WTC11 (cell line): ENCODE measurements around the gene CSKMT. TPM values are rescaled to one million over a fixed set of nuclear protein-coding genes. Genes with fewer than 3 reads are reported as not detected.
A peak's percentile ranks its signal among the peaks of the same experiment; 100 is the strongest.

ENCODE experiments used
- AFF4 ChIP-seq: sonication (generic); formaldehyde crosslinking; IDR thresholded peaks from 2 replicates; pipeline ENCODE4 v1.8.1; 2023; ENCODE audit warnings: mild to moderate bottlenecking, missing genetic modification reagents, borderline replicate concordance
- CDX4 ChIP-seq: fragments of 250-450 bp; sonication (Bioruptor Pico); IDR thresholded peaks from 2 replicates; pipeline ENCODE4 v1.9.0; 2021; ENCODE audit warnings: moderate library complexity, mild to moderate bottlenecking, inconsistent platforms, borderline replicate concordance
- CREB1 ChIP-seq: sonication (generic); formaldehyde crosslinking; IDR thresholded peaks from 2 replicates; pipeline ENCODE4 v1.8.0; 2023; ENCODE audit warnings: mild to moderate bottlenecking, missing genetic modification reagents
- CTCF ChIP-seq: fragments of 200-600 bp; IDR thresholded peaks from 2 replicates; pipeline ENCODE4 v1.8.0; 2022; ENCODE audit warnings: antibody characterized with exemption
- E2F5 ChIP-seq: sonication (generic); formaldehyde crosslinking; IDR thresholded peaks from 2 replicates; pipeline ENCODE4 v1.8.1; 2022; ENCODE audit warnings: mild to moderate bottlenecking, moderate library complexity, missing genetic modification reagents
- ERG ChIP-seq: fragments of 250-450 bp; sonication (Bioruptor Pico); IDR thresholded peaks from 2 replicates; pipeline ENCODE4 v1.8.0; 2021; ENCODE audit warnings: mild to moderate bottlenecking
- ESRRA ChIP-seq: sonication (generic); formaldehyde crosslinking; IDR thresholded peaks from 2 replicates; pipeline ENCODE4 v1.8.1; 2022; ENCODE audit warnings: mild to moderate bottlenecking, missing genetic modification reagents, borderline replicate concordance
- ETV6 ChIP-seq: sonication (generic); formaldehyde crosslinking; IDR thresholded peaks from 2 replicates; pipeline ENCODE4 v1.8.1; 2022; ENCODE audit warnings: mild to moderate bottlenecking, missing genetic modification reagents
- FOXP1 ChIP-seq: sonication (generic); formaldehyde crosslinking; IDR thresholded peaks from 2 replicates; pipeline ENCODE4 v1.8.0; 2022; ENCODE audit warnings: missing genetic modification reagents, mild to moderate bottlenecking, moderate library complexity, borderline replicate concordance
- FOXP4 ChIP-seq: sonication (generic); formaldehyde crosslinking; IDR thresholded peaks from 2 replicates; pipeline ENCODE4 v1.8.0; 2022; ENCODE audit warnings: mild to moderate bottlenecking, missing genetic modification reagents
- IRF1 ChIP-seq: sonication (generic); formaldehyde crosslinking; IDR thresholded peaks from 2 replicates; pipeline ENCODE4 v1.8.0; 2023; ENCODE audit warnings: missing genetic modification reagents
- IRF2 ChIP-seq: sonication (generic); formaldehyde crosslinking; IDR thresholded peaks from 2 replicates; pipeline ENCODE4 v1.8.0; 2022; ENCODE audit warnings: low read depth, missing genetic modification reagents, borderline replicate concordance
- JAZF1 ChIP-seq: fragments of 250-450 bp; sonication (Bioruptor Pico); IDR thresholded peaks from 2 replicates; pipeline ENCODE4 v1.9.0; 2021; ENCODE audit warnings: moderate library complexity, mild to moderate bottlenecking, inconsistent platforms
- KAT7 ChIP-seq: sonication (generic); formaldehyde crosslinking; IDR thresholded peaks from 2 replicates; pipeline ENCODE4 v1.8.1; 2023; ENCODE audit warnings: missing genetic modification reagents, mild to moderate bottlenecking, borderline replicate concordance
- MAX ChIP-seq: sonication (generic); formaldehyde crosslinking; IDR thresholded peaks from 2 replicates; pipeline ENCODE4 v1.8.0; 2022; ENCODE audit warnings: mild to moderate bottlenecking, missing genetic modification reagents
- NR1H2 ChIP-seq: sonication (generic); formaldehyde crosslinking; IDR thresholded peaks from 2 replicates; pipeline ENCODE4 v1.9.0; 2021; ENCODE audit warnings: mild to moderate bottlenecking, moderate library complexity, missing genetic modification reagents
- OVOL2 ChIP-seq: fragments of 250-450 bp; sonication (Bioruptor Pico); IDR thresholded peaks from 2 replicates; pipeline ENCODE4 v1.9.0; 2021; ENCODE audit warnings: mild to moderate bottlenecking, borderline replicate concordance
- TCF7 ChIP-seq: sonication (generic); formaldehyde crosslinking; IDR thresholded peaks from 2 replicates; pipeline ENCODE4 v1.8.0; 2022; ENCODE audit warnings: mild to moderate bottlenecking, low read depth, missing genetic modification reagents, moderate library complexity
- ZBTB21 ChIP-seq: sonication (generic); formaldehyde crosslinking; IDR thresholded peaks from 2 replicates; pipeline ENCODE4 v1.8.1; 2023; ENCODE audit warnings: mild to moderate bottlenecking, missing genetic modification reagents, borderline replicate concordance
- ZNF121 ChIP-seq: sonication (generic); formaldehyde crosslinking; IDR thresholded peaks from 2 replicates; pipeline ENCODE4 v1.8.0; 2023; ENCODE audit warnings: missing genetic modification reagents
- ZNF232 ChIP-seq: sonication (generic); formaldehyde crosslinking; IDR thresholded peaks from 2 replicates; pipeline ENCODE4 v1.8.0; 2022; ENCODE audit warnings: mild to moderate bottlenecking, missing genetic modification reagents
- ZNF317 ChIP-seq: sonication (generic); formaldehyde crosslinking; IDR thresholded peaks from 2 replicates; pipeline ENCODE4 v1.8.1; 2023; ENCODE audit warnings: low read depth, mild to moderate bottlenecking, moderate library complexity, missing genetic modification reagents, borderline replicate concordance
- ZNF423 ChIP-seq: fragments of 250-450 bp; sonication (Bioruptor Pico); IDR thresholded peaks from 2 replicates; pipeline ENCODE4 v2.1.2; 2022; ENCODE audit warnings: mild to moderate bottlenecking, moderate library complexity
- ZNF512 ChIP-seq: sonication (generic); formaldehyde crosslinking; IDR thresholded peaks from 2 replicates; pipeline ENCODE4 v1.8.1; 2022; ENCODE audit warnings: missing genetic modification reagents, borderline replicate concordance
- total RNA-seq: library from RNA; stranded (reverse); gene quantifications from 3 replicates; pipeline ENCODE4 v1.2.3, GENCODE V29; 2021

Gene CSKMT
- total RNA-seq, 1 experiment from 2014 or later: 75.6 TPM

GRCh38 chr11:62678770-62679696 is 13.9 kb downstream of the CSKMT start, which contains the start of gene UBXN1 (continued):
- no peak for TF ChIP-seq ZNF317 (CRISPR knock-in tag)
- TF ChIP-seq ZBTB21 (CRISPR knock-in tag): 0 out of 2 replicates have a peak, but pooled peaks have one; percentile 33
- TF ChIP-seq ZNF232: 0 out of 2 replicates have a peak, but pooled peaks have one; percentile 37
- TF ChIP-seq OVOL2 (CRISPR knock-in tag): no peak
- TF ChIP-seq CDX4 (CRISPR knock-in tag): no peak
- peak; percentile 86 for TF ChIP-seq MAX
- TF ChIP-seq NR1H2 (CRISPR knock-in tag): no peak
- TF ChIP-seq ETV6 (CRISPR knock-in tag): peak; percentile 64; the same call in 1 of the 2 replicates
- TF ChIP-seq IRF1 (CRISPR knock-in tag): 0 out of 2 replicates have a peak, but pooled peaks have one; percentile 78
- peak; percentile 72; the same call in 1 of the 2 replicates for TF ChIP-seq E2F5
- no peak for TF ChIP-seq ZNF121 (CRISPR knock-in tag)
- 0 out of 2 replicates have a peak, but pooled peaks have one; percentile 13 for TF ChIP-seq FOXP4 (CRISPR knock-in tag)
- TF ChIP-seq AFF4 (CRISPR knock-in tag): no peak
- TF ChIP-seq TCF7 (CRISPR knock-in tag): no peak
- TF ChIP-seq CREB1 (CRISPR knock-in tag): 0 out of 2 replicates have a peak, but pooled peaks have one; percentile 51
- no peak for TF ChIP-seq JAZF1 (CRISPR knock-in tag)
- peak; percentile 63; the same call in 1 of the 2 replicates for TF ChIP-seq KAT7 (CRISPR knock-in tag)
- no peak for TF ChIP-seq ESRRA (CRISPR knock-in tag)
- peak; percentile 71; the same call in 1 of the 2 replicates for TF ChIP-seq FOXP1 (CRISPR knock-in tag)
- TF ChIP-seq CTCF: no peak
- TF ChIP-seq ERG (CRISPR knock-in tag): no peak
- TF ChIP-seq ZNF512 (CRISPR knock-in tag): no peak
- no peak for TF ChIP-seq ZNF423 (CRISPR knock-in tag)
- TF ChIP-seq IRF2 (CRISPR knock-in tag): no peak
